ENCODE measurements around the gene OR2A7.
"Not testable (repeated sequence)": the region's sequence is repeated elsewhere in the genome, so short reads cannot be mapped to it uniquely, and the experiment has no call there.

DNA sequence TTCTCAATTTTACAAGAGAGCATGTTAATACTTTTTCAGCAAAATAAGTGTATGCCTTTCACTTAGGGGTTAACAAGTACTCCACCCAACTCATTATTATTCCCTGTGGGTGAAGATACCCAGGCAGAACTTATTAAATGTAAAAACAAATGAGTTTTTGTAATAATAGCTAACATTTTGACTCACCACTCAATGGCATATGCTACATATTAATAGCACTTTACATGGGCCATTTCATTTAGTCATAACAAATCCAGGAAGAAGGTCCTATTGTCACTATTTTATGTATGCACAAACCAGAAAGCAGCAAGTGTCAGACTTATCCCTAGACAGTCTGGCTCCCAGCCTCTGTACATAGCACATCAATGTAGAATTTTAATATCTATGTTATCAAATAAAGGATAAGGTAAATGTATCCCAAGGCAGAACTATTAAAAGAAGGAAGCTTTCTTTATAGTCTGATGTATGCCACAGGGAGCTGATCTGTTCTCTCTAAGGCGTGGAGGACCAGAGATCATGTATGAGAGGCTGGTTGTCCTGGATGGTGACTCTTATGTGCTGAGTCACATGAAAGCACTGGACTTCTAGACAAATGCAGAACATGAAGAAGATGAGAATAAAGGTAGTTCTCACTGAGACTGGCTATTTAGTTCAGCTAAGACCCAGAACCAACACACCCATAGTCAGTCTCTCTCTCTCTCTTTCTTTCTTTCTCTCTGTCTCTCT, 38.1 kb upstream of the OR2A7 start:
- TF ChIP-seq CTCF (IDR thresholded peaks at IDR 0.05); SMC3 (IDR thresholded peaks at IDR 0.05; ENCODE audit: low read depth, low read length); EZH2phosphoT487 (IDR thresholded peaks at IDR 0.05; ENCODE audit: borderline replicate concordance, low read depth); RXRA (IDR thresholded peaks at IDR 0.05; ENCODE audit: borderline replicate concordance, low read depth); GABPA (IDR thresholded peaks at IDR 0.05; ENCODE audit: low read depth); NRF1 (IDR thresholded peaks at IDR 0.05; ENCODE audit: low read depth, low read length); RAD21 (IDR thresholded peaks at IDR 0.05; ENCODE audit: low read length); YY1 (IDR thresholded peaks at IDR 0.05; ENCODE audit: low read depth); MAX (IDR thresholded peaks at IDR 0.05; ENCODE audit: low read depth); POLR2AphosphoS5 (IDR thresholded peaks at IDR 0.05; ENCODE audit: low read depth, low read length): not testable (repeated sequence)
- TF ChIP-seq, protein P1, sequence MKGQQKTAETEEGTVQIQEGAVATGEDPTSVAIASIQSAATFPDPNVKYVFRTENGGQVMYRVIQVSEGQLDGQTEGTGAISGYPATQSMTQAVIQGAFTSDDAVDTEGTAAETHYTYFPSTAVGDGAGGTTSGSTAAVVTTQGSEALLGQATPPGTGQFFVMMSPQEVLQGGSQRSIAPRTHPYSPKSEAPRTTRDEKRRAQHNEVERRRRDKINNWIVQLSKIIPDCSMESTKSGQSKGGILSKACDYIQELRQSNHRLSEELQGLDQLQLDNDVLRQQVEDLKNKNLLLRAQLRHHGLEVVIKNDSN (IDR thresholded peaks at IDR 0.05; ENCODE audit: borderline replicate concordance, low read depth): not testable (repeated sequence)
- TF ChIP-seq, protein P2, sequence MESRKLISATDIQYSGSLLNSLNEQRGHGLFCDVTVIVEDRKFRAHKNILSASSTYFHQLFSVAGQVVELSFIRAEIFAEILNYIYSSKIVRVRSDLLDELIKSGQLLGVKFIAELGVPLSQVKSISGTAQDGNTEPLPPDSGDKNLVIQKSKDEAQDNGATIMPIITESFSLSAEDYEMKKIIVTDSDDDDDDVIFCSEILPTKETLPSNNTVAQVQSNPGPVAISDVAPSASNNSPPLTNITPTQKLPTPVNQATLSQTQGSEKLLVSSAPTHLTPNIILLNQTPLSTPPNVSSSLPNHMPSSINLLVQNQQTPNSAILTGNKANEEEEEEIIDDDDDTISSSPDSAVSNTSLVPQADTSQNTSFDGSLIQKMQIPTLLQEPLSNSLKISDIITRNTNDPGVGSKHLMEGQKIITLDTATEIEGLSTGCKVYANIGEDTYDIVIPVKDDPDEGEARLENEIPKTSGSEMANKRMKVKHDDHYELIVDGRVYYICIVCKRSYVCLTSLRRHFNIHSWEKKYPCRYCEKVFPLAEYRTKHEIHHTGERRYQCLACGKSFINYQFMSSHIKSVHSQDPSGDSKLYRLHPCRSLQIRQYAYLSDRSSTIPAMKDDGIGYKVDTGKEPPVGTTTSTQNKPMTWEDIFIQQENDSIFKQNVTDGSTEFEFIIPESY (IDR thresholded peaks at IDR 0.05; ENCODE audit: borderline replicate concordance, low read depth): not testable (repeated sequence)
